ENCODE results near the gene ANTXR1. TPM values are rescaled to one million over a fixed set of nuclear protein-coding genes. Genes with fewer than 3 reads are reported as not detected.

Gene ANTXR1
- total and polyA plus RNA-seq, 2 of the 8 experiments (the other 6 are each of a cell fraction or from before 2014, with no cell fraction given): 15.8 to 44.3 TPM

GRCh38 chr2:69089998-69090397 is 77.0 kb downstream of the ANTXR1 start (continued):
- TF ChIP-seq CHD7 (IDR thresholded peaks at IDR 0.05; ENCODE audit: insufficient replicate concordance, low read length) (no peak), KDM5A (IDR thresholded peaks at IDR 0.05; ENCODE audit: low read length) (no peak)

All from H1 (cell line).